Tibial artery (tissue), 4 donors: ENCODE data around the gene NRM.
A peak's percentile ranks its signal among the peaks of the same experiment; 100 is the strongest.
"Not testable (repeated sequence)": the region's sequence is repeated elsewhere in the genome, so short reads cannot be mapped to it uniquely, and the experiment has no call there.

Source experiments
- DNase-seq, 2 donors: peaks; one replicate each; pipeline ENCODE4 v3.0.0-alpha.2; 2019
- H3K27ac ChIP-seq, 2 donors: fragments of 200-600 bp; sonication (generic) in 1 of 2; 1 replicate in 1 of 2; 2 replicates in 1 of 2; pipeline ENCODE4 v1.5.1; 2018 to 2019; ENCODE audit warnings: mild to moderate bottlenecking in 1 of 2
- H3K27me3 ChIP-seq, 2 donors: fragments of 200-600 bp; sonication (generic) in 1 of 2; one replicate each; pipeline versions ENCODE4 v1.5.1 to v1.6.0; 2016 to 2019
- H3K36me3 ChIP-seq, 3 donors: fragments of 200-600 bp; sonication (generic) in 2 of 3; one replicate each; pipeline ENCODE4 v1.5.1; 2016 to 2019; ENCODE audit warnings: mild to moderate bottlenecking in 2 of 3
- H3K4me1 ChIP-seq, 4 donors: fragments of 200-600 bp; sonication (generic) in 2 of 4; 1 replicate in 3 of 4; 2 replicates in 1 of 4; pipeline ENCODE4 v1.5.1; 2016 to 2019
- H3K4me3 ChIP-seq, 2 donors: fragments of 200-600 bp; sonication (generic) in 1 of 2; 1 replicate in 1 of 2; 2 replicates in 1 of 2; pipeline ENCODE4 v1.5.1; 2018 to 2019; ENCODE audit warnings: mild to moderate bottlenecking in 2 of 2
- H3K9me3 ChIP-seq, 3 donors: fragments of 200-600 bp; sonication (generic) in 1 of 3; one replicate each; pipeline ENCODE4 v1.5.1; 2016 to 2019
- CTCF ChIP-seq, 2 experiments: fragments of 200-600 bp in 1 of 2; fragments of 450-650 bp in 1 of 2; IDR thresholded peaks; one replicate each; pipeline ENCODE4 v1.5.1; 2017 to 2019; ENCODE audit warnings: antibody characterized with exemption in 2 of 2, mild to moderate bottlenecking in 1 of 2, moderate library complexity in 1 of 2
- intact Hi-C: fragments of 100-400 bp; cut with DNase I; formaldehyde crosslinking; loops from one replicate; pipeline ENCODE4 v1.15.0; 2023; ENCODE audit warnings: low total_unique reads

Gene NRM

GRCh38 chr6:30676660-30677285, 14.0 kb downstream of the NRM start:
- H3K4me1 ChIP-seq = peaks cover 4 to 39% (median 35%) of the 10 kb centered on the region in 4 donors
- H3K27me3 ChIP-seq = no peaks in the 10 kb centered on the region
- intact Hi-C loops = loop anchor here (10.0 kb wide), 3 partner anchors 52 to 408 kb away; partner anchors contain the start of gene ATAT1
- DNase-seq = peak in 1 of 2 donors; percentile 53
- peaks cover 27 to 45% (median 34%) of the 10 kb centered on the region in 3 donors for H3K36me3 ChIP-seq
- H3K27ac ChIP-seq = no peak overlapping the region
- H3K9me3 ChIP-seq = no peaks in the 10 kb centered on the region
- no peak overlapping the region for H3K4me3 ChIP-seq
- no peak for TF ChIP-seq CTCF (IDR thresholded peaks at IDR 0.05)

GRCh38 chr6:30672445-30673253, 18.1 kb downstream of the NRM start, which contains the start of gene DHX16:
DHX16 (minus strand) TSS chr6:30673006; CDS start chr6:30672841, 165 bp downstream.
- TF ChIP-seq CTCF (IDR thresholded peaks at IDR 0.05) = peak; percentile 81 to 85
- no peaks in the 10 kb centered on the region for H3K9me3 ChIP-seq
- no peaks in the 10 kb centered on the region for H3K27me3 ChIP-seq
- peak within 1 kb of the TSS; percentile 67 to 77 for H3K27ac ChIP-seq
- peak; percentile 98 for DNase-seq
- H3K4me3 ChIP-seq = peak within 1 kb of the TSS; percentile 85
- H3K4me1 ChIP-seq = peaks cover 0 to 18% (median 12%) of the 10 kb centered on the region in 4 donors
- intact Hi-C loops = loop anchor here (10.0 kb wide), 3 partner anchors 48 to 412 kb away; partner anchors contain the start of gene ATAT1
- H3K36me3 ChIP-seq = peaks cover 31 to 53% (median 37%) of the 10 kb centered on the region in 3 donors

- Histone ChIP-seq H3K9me3 (no peaks in the 10 kb centered on the region), H3K4me3 (no peak overlapping the region)
- intact Hi-C loops = loop anchor here (10.0 kb wide), 3 partner anchors 46 to 414 kb away; partner anchors contain the start of gene ATAT1
Measured at GRCh38 chr6:30670760-30671527, 19.8 kb downstream of the NRM start.

DNA sequence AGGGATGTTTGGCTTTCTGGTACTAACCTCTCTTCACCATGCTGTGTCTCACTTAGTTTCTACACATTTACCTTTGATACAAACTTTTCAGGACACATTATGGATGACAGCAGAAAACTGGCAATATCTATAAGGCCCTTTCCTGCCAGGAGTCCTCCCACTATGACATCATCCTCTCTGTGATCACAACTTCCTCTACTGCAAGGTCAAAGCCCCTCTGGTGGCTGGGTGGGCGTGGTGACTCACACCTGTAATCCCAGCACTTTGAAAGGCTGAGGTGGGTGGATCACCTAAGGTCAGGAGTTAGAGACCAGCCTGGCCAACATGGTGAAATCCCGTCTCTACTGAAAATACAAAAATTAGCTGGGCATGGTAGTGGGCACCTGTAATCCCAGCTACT, 24.5 kb downstream of the NRM start:
- intact Hi-C loops, H3K9me3 ChIP-seq, H3K27me3 ChIP-seq, H3K4me3 ChIP-seq, H3K4me1 ChIP-seq, H3K27ac ChIP-seq, DNase-seq: not testable (repeated sequence)
- H3K36me3 ChIP-seq = peaks cover 67 to 98% (median 81%) of the 10 kb centered on the region in 3 donors

More at GRCh38 chr6:30670760-30671527, 19.8 kb downstream of the NRM start:
- peaks cover 0 to 18% (median 12%) of the 10 kb centered on the region in 4 donors for H3K4me1 ChIP-seq
- H3K36me3 ChIP-seq = peaks cover 21 to 53% (median 37%) of the 10 kb centered on the region in 3 donors
- H3K27me3 ChIP-seq = no peaks in the 10 kb centered on the region
- no peak for TF ChIP-seq CTCF (IDR thresholded peaks at IDR 0.05)
- no peak for DNase-seq
- no peak overlapping the region for H3K27ac ChIP-seq

DNA sequence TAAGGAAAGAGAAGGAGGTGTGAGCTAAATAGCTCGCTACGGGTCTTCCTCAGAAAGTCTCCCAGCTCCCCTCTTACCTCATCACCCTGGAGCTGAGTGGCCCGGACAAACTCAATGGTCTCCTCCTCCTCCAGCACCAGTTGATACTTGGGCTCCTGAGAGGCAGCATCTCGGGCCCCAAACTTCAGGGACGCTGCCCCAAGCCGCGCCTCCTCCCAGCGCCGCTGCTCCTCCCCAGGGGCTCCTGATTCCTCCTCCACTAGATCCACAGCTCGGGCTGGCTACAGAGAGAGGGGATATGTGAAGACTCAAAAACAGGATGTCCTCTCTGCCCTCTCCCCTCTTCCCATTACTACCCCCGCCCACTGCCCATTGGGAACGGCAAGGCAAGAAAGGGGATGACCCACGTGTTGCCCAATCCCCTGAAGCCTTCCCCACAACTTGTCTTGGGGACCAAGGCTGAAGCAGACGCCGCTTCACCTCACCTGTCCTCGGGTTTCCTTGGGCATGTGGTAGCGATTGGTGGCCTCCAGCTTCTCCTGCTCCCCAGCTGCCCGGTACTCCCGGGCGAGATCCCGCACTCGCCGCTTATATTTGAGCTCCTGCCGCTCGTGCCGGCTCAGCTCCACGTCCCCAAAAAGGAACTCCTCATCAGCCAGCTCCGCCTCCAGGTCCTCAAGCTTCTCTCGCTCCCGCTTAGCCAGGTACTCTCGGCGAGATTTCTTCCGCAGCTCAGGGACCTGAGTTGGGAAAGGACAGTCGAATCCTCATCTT, 25.6 kb downstream of the NRM start:
- intact Hi-C loops = no loop called here
- no peaks in the 10 kb centered on the region for H3K27me3 ChIP-seq
- no peak overlapping the region for H3K4me3 ChIP-seq
- H3K9me3 ChIP-seq = no peaks in the 10 kb centered on the region
- no peak for DNase-seq
- no peak for TF ChIP-seq CTCF (IDR thresholded peaks at IDR 0.05)
- H3K36me3 ChIP-seq = peaks cover 79 to 100% (median 86%) of the 10 kb centered on the region in 3 donors
- no peak overlapping the region for H3K27ac ChIP-seq
- no peaks in the 10 kb centered on the region for H3K4me1 ChIP-seq

DNA sequence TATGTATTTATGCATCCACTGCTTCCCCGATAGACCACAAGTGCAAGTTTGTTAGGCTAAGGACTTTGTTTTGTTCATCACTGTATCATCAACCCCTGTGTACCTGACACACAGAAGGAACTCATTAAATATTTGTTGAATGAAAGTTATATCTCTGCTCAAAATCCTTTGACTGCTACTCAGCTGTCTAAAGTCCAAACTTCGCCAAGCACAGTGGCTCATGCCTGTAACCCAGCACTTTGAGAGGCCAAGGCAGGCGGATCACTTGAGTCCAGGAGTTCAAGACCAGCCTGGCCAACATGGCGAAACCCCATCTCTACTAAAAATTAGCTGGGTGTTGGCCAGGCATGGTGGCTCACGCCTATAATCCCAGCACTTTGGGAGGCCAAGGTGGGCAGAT, 32.9 kb downstream of the NRM start:
- H3K4me1 ChIP-seq, H3K27me3 ChIP-seq, H3K27ac ChIP-seq, DNase-seq, H3K9me3 ChIP-seq, H3K4me3 ChIP-seq, intact Hi-C loops: not testable (repeated sequence)
- H3K36me3 ChIP-seq = peaks cover 100% of the 10 kb centered on the region in 3 donors
